ENCODE results near the gene CDPF1. TPM values are rescaled to one million over a fixed set of nuclear protein-coding genes. Genes with fewer than 3 reads are reported as not detected.

The CDPF1 gene
- total RNA-seq, 1 donor from 2014 or later = 5.7 TPM

DNA sequence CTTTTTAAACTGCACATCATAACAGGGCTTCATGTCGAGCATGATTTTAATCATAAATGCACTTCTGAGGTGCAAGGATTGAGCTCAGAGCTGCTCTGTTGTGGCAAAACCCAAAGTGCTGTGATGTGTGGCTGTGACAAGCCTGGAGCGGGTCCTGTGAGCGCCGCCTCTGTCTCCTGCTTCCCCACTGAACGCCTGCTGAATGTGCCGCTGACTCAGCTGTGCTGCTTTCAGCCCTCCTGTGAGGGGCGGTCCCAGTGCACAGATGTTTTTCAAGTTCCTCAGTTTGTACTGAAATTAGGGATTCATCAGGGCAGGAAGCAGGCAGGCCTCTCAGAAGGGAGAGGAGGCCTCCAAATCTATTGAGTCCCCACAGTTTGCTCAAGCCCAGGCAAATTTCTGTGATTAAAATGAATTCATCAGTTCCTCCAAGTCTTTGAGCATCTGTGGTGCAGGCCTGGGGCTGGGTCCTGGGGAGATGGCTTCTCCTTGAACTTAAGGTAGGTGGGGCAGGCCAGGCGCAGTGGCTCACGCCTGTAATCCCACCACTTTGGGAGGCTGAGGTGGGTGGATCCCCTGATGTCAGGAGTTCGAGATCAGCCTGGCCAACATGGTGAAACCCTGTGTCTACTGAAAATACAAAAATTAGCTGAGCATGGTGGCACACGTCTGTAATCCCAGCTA lies 43.6 kb upstream of the CDPF1 start:
- Histone ChIP-seq H3K4me2 (ENCODE audit: low read length) (peak overlapping the region; percentile 34), H3K27ac (ENCODE audit: low read depth, low read length) (no peak overlapping the region), H3K4me1 (ENCODE audit: insufficient read depth, low read length) (peaks cover 20% of the 10 kb centered on the region), H3K4me3 (ENCODE audit: insufficient read depth, low read depth, low read length) (no peak overlapping the region), H3K27me3 (ENCODE audit: insufficient read depth, low read length) (no peaks in the 10 kb centered on the region), H4K20me1 (ENCODE audit: insufficient read depth, low read length) (no peaks in the 10 kb centered on the region), H3K9ac (ENCODE audit: low read length) (peak overlapping the region; percentile 12), H3K36me3 (ENCODE audit: insufficient read depth, low read length) (peaks cover 3% of the 10 kb centered on the region), H3K9me3 (ENCODE audit: insufficient read depth, low read depth, low read length) (no peaks in the 10 kb centered on the region), H3K79me2 (ENCODE audit: insufficient read depth, low read length) (peaks cover 19% of the 10 kb centered on the region), H2AFZ (ENCODE audit: low read depth, low read length) (no peak overlapping the region)
- H3K4me3 Mint-ChIP-seq (ENCODE audit: unreplicated experiment) = no peak overlapping the region
- no peaks in the 10 kb centered on the region for H3K9me3 Mint-ChIP-seq (ENCODE audit: unreplicated experiment)
- no peak for FAIRE-seq
- no peak for TF ChIP-seq EZH2 (IDR thresholded peaks at IDR 0.05; ENCODE audit: insufficient read depth, low read length)
- TF ChIP-seq, protein P1, sequence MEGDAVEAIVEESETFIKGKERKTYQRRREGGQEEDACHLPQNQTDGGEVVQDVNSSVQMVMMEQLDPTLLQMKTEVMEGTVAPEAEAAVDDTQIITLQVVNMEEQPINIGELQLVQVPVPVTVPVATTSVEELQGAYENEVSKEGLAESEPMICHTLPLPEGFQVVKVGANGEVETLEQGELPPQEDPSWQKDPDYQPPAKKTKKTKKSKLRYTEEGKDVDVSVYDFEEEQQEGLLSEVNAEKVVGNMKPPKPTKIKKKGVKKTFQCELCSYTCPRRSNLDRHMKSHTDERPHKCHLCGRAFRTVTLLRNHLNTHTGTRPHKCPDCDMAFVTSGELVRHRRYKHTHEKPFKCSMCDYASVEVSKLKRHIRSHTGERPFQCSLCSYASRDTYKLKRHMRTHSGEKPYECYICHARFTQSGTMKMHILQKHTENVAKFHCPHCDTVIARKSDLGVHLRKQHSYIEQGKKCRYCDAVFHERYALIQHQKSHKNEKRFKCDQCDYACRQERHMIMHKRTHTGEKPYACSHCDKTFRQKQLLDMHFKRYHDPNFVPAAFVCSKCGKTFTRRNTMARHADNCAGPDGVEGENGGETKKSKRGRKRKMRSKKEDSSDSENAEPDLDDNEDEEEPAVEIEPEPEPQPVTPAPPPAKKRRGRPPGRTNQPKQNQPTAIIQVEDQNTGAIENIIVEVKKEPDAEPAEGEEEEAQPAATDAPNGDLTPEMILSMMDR (IDR thresholded peaks at IDR 0.05; ENCODE audit: insufficient read depth, low read depth, low read length) = no peak
- DNase-seq (ENCODE audit: low read depth) = peak; percentile 29
- H3K27ac Mint-ChIP-seq (ENCODE audit: unreplicated experiment) = peak overlapping the region; percentile 50
- peaks cover 9% of the 10 kb centered on the region for H3K36me3 Mint-ChIP-seq (ENCODE audit: low read depth, unreplicated experiment)
- H3K27me3 Mint-ChIP-seq (ENCODE audit: low read depth, unreplicated experiment) = no peaks in the 10 kb centered on the region
- peaks cover 15% of the 10 kb centered on the region for H3K4me1 Mint-ChIP-seq (ENCODE audit: low read depth, unreplicated experiment)

GRCh38 chr22:46292732-46293131 lies 42.6 kb upstream of the CDPF1 start:
- TF ChIP-seq, protein P1 (IDR thresholded peaks at IDR 0.05; ENCODE audit: insufficient read depth, low read depth, low read length) = no peak
- no peak for TF ChIP-seq EZH2 (IDR thresholded peaks at IDR 0.05; ENCODE audit: insufficient read depth, low read length)
- Mint-ChIP-seq H3K36me3 (ENCODE audit: low read depth, unreplicated experiment) (peaks cover 9% of the 10 kb centered on the region), H3K27ac (ENCODE audit: unreplicated experiment) (no peak overlapping the region), H3K27me3 (ENCODE audit: low read depth, unreplicated experiment) (no peaks in the 10 kb centered on the region), H3K9me3 (ENCODE audit: unreplicated experiment) (no peaks in the 10 kb centered on the region), H3K4me1 (ENCODE audit: low read depth, unreplicated experiment) (peaks cover 15% of the 10 kb centered on the region), H3K4me3 (ENCODE audit: unreplicated experiment) (no peak overlapping the region)
- Histone ChIP-seq H3K4me1 (ENCODE audit: insufficient read depth, low read length) (peaks cover 20% of the 10 kb centered on the region), H3K27me3 (ENCODE audit: insufficient read depth, low read length) (no peaks in the 10 kb centered on the region), H3K9ac (ENCODE audit: low read length) (no peak overlapping the region), H3K27ac (ENCODE audit: low read depth, low read length) (no peak overlapping the region), H3K79me2 (ENCODE audit: insufficient read depth, low read length) (peaks cover 10% of the 10 kb centered on the region), H2AFZ (ENCODE audit: low read depth, low read length) (no peak overlapping the region), H4K20me1 (ENCODE audit: insufficient read depth, low read length) (no peaks in the 10 kb centered on the region), H3K36me3 (ENCODE audit: insufficient read depth, low read length) (peaks cover 2% of the 10 kb centered on the region), H3K9me3 (ENCODE audit: insufficient read depth, low read depth, low read length) (no peaks in the 10 kb centered on the region), H3K4me2 (ENCODE audit: low read length) (no peak overlapping the region), H3K4me3 (ENCODE audit: insufficient read depth, low read depth, low read length) (no peak overlapping the region)
- FAIRE-seq (no peak), DNase-seq (ENCODE audit: low read depth) (no peak)

- H3K79me2 ChIP-seq (ENCODE audit: insufficient read depth, low read length) = peaks cover 5% of the 10 kb centered on the region
- peaks cover 10% of the 10 kb centered on the region for H3K36me3 Mint-ChIP-seq (ENCODE audit: low read depth, unreplicated experiment)
- no peaks in the 10 kb centered on the region for H4K20me1 ChIP-seq (ENCODE audit: insufficient read depth, low read length)
- no peak for TF ChIP-seq EZH2 (IDR thresholded peaks at IDR 0.05; ENCODE audit: insufficient read depth, low read length)
- TF ChIP-seq, protein P1 (IDR thresholded peaks at IDR 0.05; ENCODE audit: insufficient read depth, low read depth, low read length) = no peak
- H3K27ac ChIP-seq (ENCODE audit: low read depth, low read length) = no peak overlapping the region
- H3K36me3 ChIP-seq (ENCODE audit: insufficient read depth, low read length) = peaks cover 2% of the 10 kb centered on the region
- H3K27me3 ChIP-seq (ENCODE audit: insufficient read depth, low read length) = no peaks in the 10 kb centered on the region
- no peak overlapping the region for H3K4me2 ChIP-seq (ENCODE audit: low read length)
- H3K9ac ChIP-seq (ENCODE audit: low read length) = no peak overlapping the region
- DNase-seq (ENCODE audit: low read depth) (no peak), FAIRE-seq (no peak)
- H3K9me3 ChIP-seq (ENCODE audit: insufficient read depth, low read depth, low read length) = no peaks in the 10 kb centered on the region
- no peaks in the 10 kb centered on the region for H3K27me3 Mint-ChIP-seq (ENCODE audit: low read depth, unreplicated experiment)
- H3K4me3 ChIP-seq (ENCODE audit: insufficient read depth, low read depth, low read length) = no peak overlapping the region
- H3K4me3 Mint-ChIP-seq (ENCODE audit: unreplicated experiment) = no peak overlapping the region
- peaks cover 15% of the 10 kb centered on the region for H3K4me1 ChIP-seq (ENCODE audit: insufficient read depth, low read length)
- H3K4me1 Mint-ChIP-seq (ENCODE audit: low read depth, unreplicated experiment) = peaks cover 15% of the 10 kb centered on the region
- H2AFZ ChIP-seq (ENCODE audit: low read depth, low read length) = no peak overlapping the region
- no peaks in the 10 kb centered on the region for H3K9me3 Mint-ChIP-seq (ENCODE audit: unreplicated experiment)
- no peak overlapping the region for H3K27ac Mint-ChIP-seq (ENCODE audit: unreplicated experiment)
These were observed 42.1 kb upstream of the CDPF1 start for GRCh38 chr22:46292173-46292572.
